Psoas muscle (tissue), 8 donors: ENCODE data around the gene CYP8B1. TPM values are rescaled to one million over a fixed set of nuclear protein-coding genes. Genes with fewer than 3 reads are reported as not detected.

Experiments used
- ATAC-seq, 4 donors: fragments of 200-7000 bp; cut with Tn5 transposase; one replicate each; pipeline ENCODE4 v1.9.1; 2020; ENCODE audit warnings: moderate library complexity in 3 of 4, mild to moderate bottlenecking in 2 of 4
- DNase-seq, 2 donors: peaks; one replicate each; pipeline ENCODE4 v3.0.0-alpha.2; 2020
- H3K27ac ChIP-seq: fragments of 200-600 bp; one replicate; pipeline ENCODE4 v1.8.0; 2022
- H3K27me3 ChIP-seq, 3 donors: fragments of 200-600 bp in 1 of 3; one replicate each; pipeline versions ENCODE4 v1.6.1 to v1.8.0; 2013 to 2022; ENCODE audit warnings: low read length in 2 of 3, mild to moderate bottlenecking in 2 of 3, moderate library complexity in 1 of 3; ENCODE audit not compliant: insufficient read depth in 3 of 3
- H3K36me3 ChIP-seq, 2 donors: fragments of 200-600 bp in 1 of 2; one replicate each; pipeline versions ENCODE4 v1.6.1 to v1.8.0; 2013 to 2022; ENCODE audit warnings: low read depth in 1 of 2, mild to moderate bottlenecking in 1 of 2, moderate library complexity in 1 of 2; ENCODE audit not compliant: insufficient read depth in 1 of 2
- H3K4me1 ChIP-seq: fragments of 200-600 bp; one replicate; pipeline ENCODE4 v1.8.0; 2022
- H3K4me3 ChIP-seq: fragments of 200-600 bp; one replicate; pipeline ENCODE4 v1.8.0; 2022; ENCODE audit warnings: mild to moderate bottlenecking
- H3K9me3 ChIP-seq: fragments of 200-600 bp; one replicate; pipeline ENCODE4 v1.8.0; 2022
- WGBS, 3 donors: extraction: QIAGEN DNeasy Blood & Tissue Kit; methylation state at CpG; one replicate each; pipeline versions ENCODE4 v1.1.6 to v1.1.7; 2013; 5-methylcytosine and 5-hydroxymethylcytosine counted together
- intact Hi-C, 2 donors: fragments of 100-400 bp; cut with DNase I; formaldehyde crosslinking; loops; one replicate each; pipeline versions ENCODE4 v1.11.0 to v1.14.2; 2022
- polyA plus RNA-seq, 3 donors: library from polyadenylated mRNA; stranded (reverse); fragments of 200-250 nt; gene quantifications; one replicate each; pipeline ENCODE4 v1.2.3, GENCODE V29; 2013
- total RNA-seq, 4 donors: library from RNA; stranded (reverse); fragmentation: NEBNext Ultra II Directional in 2 of 4; extraction: Animal tissue kit (Norgen Biotek cat#: 25700) in 2 of 4; gene quantifications; one replicate each; pipeline versions ENCODE4 v1.2.1 to v1.2.4, GENCODE V29; 2021 to 2023
- TF ChIP-seq, protein P1 (sequence below): fragments of 200-600 bp; IDR thresholded peaks from one replicate; pipeline ENCODE4 v1.8.0; 2022; ENCODE audit warnings: antibody characterized with exemption
- donor health status: healthy with polysubstance abuse.
- donor health status: DM: no; HTN: no; CAD: no; lungs with moderate emphysema.
- donor health status: Bipolar disorder and iron deficiency.
- donor health status: healthy.
- donor health status: DM: yes; HTN: yes; CAD: no.
- donor health status: DM: no; HTN: no; CAD: no.
- donor health status: DM: no; HTN: no; CAD: no.
- donor health status: DM: yes; HTN: yes; CAD: no.

Gene CYP8B1
- total and polyA plus RNA-seq, 7 donors = 0.08 TPM; not detected in 6

DNA sequence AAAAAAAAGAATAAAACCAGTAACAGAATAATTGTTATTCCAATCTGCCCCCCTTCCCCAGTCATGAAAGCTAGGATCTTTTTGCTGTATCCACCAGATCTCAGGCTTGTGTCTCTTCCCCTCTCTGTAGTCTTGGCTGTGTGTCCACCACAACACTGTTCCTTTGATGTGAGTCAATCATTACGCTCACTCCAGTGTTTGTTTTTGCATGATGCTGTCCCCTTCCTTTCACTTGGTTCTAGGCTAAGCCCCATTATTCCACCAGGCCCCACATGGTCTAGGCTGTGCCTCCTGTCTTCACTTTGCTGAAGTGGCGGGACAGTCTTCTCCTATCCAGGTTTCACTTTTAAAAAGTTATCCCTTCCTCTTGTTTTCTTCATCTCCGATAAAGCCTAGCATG, 52.9 kb downstream of the CYP8B1 start:
- no peak for ATAC-seq
- 92 to 94% (median 94%) methylated on average over 3 of the region's 3 CpGs for WGBS, 3 donors
- TF ChIP-seq, protein P1, sequence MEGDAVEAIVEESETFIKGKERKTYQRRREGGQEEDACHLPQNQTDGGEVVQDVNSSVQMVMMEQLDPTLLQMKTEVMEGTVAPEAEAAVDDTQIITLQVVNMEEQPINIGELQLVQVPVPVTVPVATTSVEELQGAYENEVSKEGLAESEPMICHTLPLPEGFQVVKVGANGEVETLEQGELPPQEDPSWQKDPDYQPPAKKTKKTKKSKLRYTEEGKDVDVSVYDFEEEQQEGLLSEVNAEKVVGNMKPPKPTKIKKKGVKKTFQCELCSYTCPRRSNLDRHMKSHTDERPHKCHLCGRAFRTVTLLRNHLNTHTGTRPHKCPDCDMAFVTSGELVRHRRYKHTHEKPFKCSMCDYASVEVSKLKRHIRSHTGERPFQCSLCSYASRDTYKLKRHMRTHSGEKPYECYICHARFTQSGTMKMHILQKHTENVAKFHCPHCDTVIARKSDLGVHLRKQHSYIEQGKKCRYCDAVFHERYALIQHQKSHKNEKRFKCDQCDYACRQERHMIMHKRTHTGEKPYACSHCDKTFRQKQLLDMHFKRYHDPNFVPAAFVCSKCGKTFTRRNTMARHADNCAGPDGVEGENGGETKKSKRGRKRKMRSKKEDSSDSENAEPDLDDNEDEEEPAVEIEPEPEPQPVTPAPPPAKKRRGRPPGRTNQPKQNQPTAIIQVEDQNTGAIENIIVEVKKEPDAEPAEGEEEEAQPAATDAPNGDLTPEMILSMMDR = no peak
- intact Hi-C loops = no loop called here
- Histone ChIP-seq H3K4me3 (no peak overlapping the region), H3K27me3 (no peaks in the 10 kb centered on the region), H3K27ac (no peak overlapping the region), H3K9me3 (no peaks in the 10 kb centered on the region), H3K36me3 (no peaks in the 10 kb centered on the region), H3K4me1 (no peaks in the 10 kb centered on the region)
- no peak for DNase-seq

Other genes with a start within 250 kb of the CYP8B1 start
- 100 to 1,000 TPM in 2 of 4 donors, 10 to 100 TPM in 2; 87.2 to 151 (median 110) TPM for gene ZBTB47, start 222.2 kb downstream of the CYP8B1 start, total RNA-seq
- 10 to 100 TPM; 41.6 to 90.3 (median 72.6) TPM for gene ZBTB47, start 222.2 kb downstream of the CYP8B1 start, polyA plus RNA-seq
- 100 to 1,000 TPM; 241 to 923 (median 381) TPM for gene KLHL40, start 190.3 kb downstream of the CYP8B1 start, total RNA-seq
- gene KLHL40, start 190.3 kb downstream of the CYP8B1 start, polyA plus RNA-seq = 100 to 1,000 TPM; 306 to 822 (median 392) TPM
- 100 to 1,000 TPM; 157 to 276 (median 212) TPM for gene HHATL, start 173.1 kb downstream of the CYP8B1 start, total RNA-seq
- gene HHATL, start 173.1 kb downstream of the CYP8B1 start, polyA plus RNA-seq = 100 to 1,000 TPM in 1 of 3 donors, 10 to 100 TPM in 2; 37.0 to 188 (median 50.4) TPM
- gene CCDC13, start 102.6 kb downstream of the CYP8B1 start, total RNA-seq = 1 to 10 TPM in 1 of 4 donors, under 1 TPM in 3; 0.47 to 1.1 (median 0.62) TPM
- 1 to 10 TPM in 1 of 3 donors, under 1 TPM in 2; 0.30 to 1.2 (median 0.66) TPM for gene CCDC13, start 102.6 kb downstream of the CYP8B1 start, polyA plus RNA-seq
- gene HIGD1A, start 71.4 kb downstream of the CYP8B1 start, total RNA-seq = 100 to 1,000 TPM in 2 of 4 donors, 10 to 100 TPM in 2; 81.0 to 118 (median 93.5) TPM
- gene HIGD1A, start 71.4 kb downstream of the CYP8B1 start, polyA plus RNA-seq = 100 to 1,000 TPM; 136 to 169 (median 165) TPM
- 1 to 10 TPM in 3 of 4 donors, under 1 TPM in 1; 0.79 to 1.6 (median 1.1) TPM for gene ACKR2, start 66.4 kb downstream of the CYP8B1 start, total RNA-seq
- gene ACKR2, start 66.4 kb downstream of the CYP8B1 start, polyA plus RNA-seq = under 1 TPM; 0.04 to 0.45 (median 0.25) TPM
- 1 to 10 TPM; 1.4 to 3.5 (median 2.1) TPM for gene ZNF662, start 30.3 kb upstream of the CYP8B1 start, total RNA-seq
- under 1 TPM; 0.32 to 0.53 (median 0.37) TPM for gene ZNF662, start 30.3 kb upstream of the CYP8B1 start, polyA plus RNA-seq
- 1 to 10 TPM; 1.5 to 3.7 (median 3.0) TPM for gene GASK1A, start 103.4 kb upstream of the CYP8B1 start, total RNA-seq
- under 1 TPM; 0.40 to 0.62 (median 0.49) TPM for gene GASK1A, start 103.4 kb upstream of the CYP8B1 start, polyA plus RNA-seq
- 10 to 100 TPM; 13.2 to 25.5 (median 19.8) TPM for gene POMGNT2, start 230.2 kb upstream of the CYP8B1 start, total RNA-seq
- 10 to 100 TPM; 14.3 to 40.3 (median 22.4) TPM for gene POMGNT2, start 230.2 kb upstream of the CYP8B1 start, polyA plus RNA-seq